K562 (cell line): ENCODE data around the gene DGCR2. TPM values are rescaled to one million over a fixed set of nuclear protein-coding genes. Genes with fewer than 3 reads are reported as not detected.
A peak's percentile ranks its signal among the peaks of the same experiment; 100 is the strongest.

Experiments used
- C11orf30 ChIP-seq: fragments of 450-650 bp; IDR thresholded peaks from 2 replicates; pipeline ENCODE4 v1.6.1; 2016; ENCODE audit warnings: low read depth, mild to moderate bottlenecking
- CHCHD3 ChIP-seq: fragments of 250-450 bp; sonication (Bioruptor Pico); IDR thresholded peaks from 2 replicates; pipeline ENCODE4 v2.1.2; 2022; ENCODE audit warnings: mild to moderate bottlenecking
- ELF4 ChIP-seq: fragments of 450-650 bp; formaldehyde crosslinking; IDR thresholded peaks from 2 replicates; pipeline ENCODE4 v1.4.0; 2022; ENCODE audit warnings: missing genetic modification characterization
- GATAD2B ChIP-seq: fragments of 450-650 bp; IDR thresholded peaks from 2 replicates; pipeline ENCODE4 v1.6.1; 2017; ENCODE audit warnings: mild to moderate bottlenecking, borderline replicate concordance
- HDGF ChIP-seq: fragments of 450-650 bp; IDR thresholded peaks from 2 replicates; pipeline ENCODE4 v1.6.1; 2016
- LARP7 ChIP-seq: fragments of 450-650 bp; IDR thresholded peaks from 2 replicates; pipeline ENCODE4 v1.6.1; 2016
- MEIS2 ChIP-seq: fragments of 450-650 bp; IDR thresholded peaks from 2 replicates; pipeline ENCODE4 v1.6.1; 2014; ENCODE audit warnings: mild to moderate bottlenecking; ENCODE audit not compliant: partially characterized antibody
- OTX1 ChIP-seq: fragments of 450-650 bp; formaldehyde crosslinking; IDR thresholded peaks from 2 replicates; pipeline ENCODE4 v1.4.0; 2022; ENCODE audit warnings: mild to moderate bottlenecking
- PHF21A ChIP-seq: fragments of 450-650 bp; IDR thresholded peaks from 2 replicates; pipeline ENCODE4 v1.6.1; 2017; ENCODE audit warnings: low read depth, borderline replicate concordance
- POLR2A ChIP-seq: fragments of 450-650 bp; conservative IDR thresholded peaks from 2 replicates; pipeline ENCODE4 v1.6.1; 2016
- RBM14 ChIP-seq: fragments of 200-400 bp; formaldehyde crosslinking; IDR thresholded peaks from 2 replicates; pipeline ENCODE4 v1.6.1; 2018; ENCODE audit warnings: low read depth, mild to moderate bottlenecking, low read length, moderate library complexity, borderline replicate concordance; ENCODE audit not compliant: insufficient read depth
- SIX5 ChIP-seq, 2 experiments: IDR thresholded peaks; 2 replicates each; pipeline ENCODE4 v1.6.1; 2011; ENCODE audit warnings: low read length in 2 of 2, borderline replicate concordance in 1 of 2, low read depth in 1 of 2, mild to moderate bottlenecking in 1 of 2, moderate library complexity in 1 of 2; ENCODE audit not compliant: insufficient read depth in 1 of 2
- SP1 ChIP-seq: sonication (generic); formaldehyde crosslinking; IDR thresholded peaks from 2 replicates; pipeline ENCODE4 v1.8.1; 2022; ENCODE audit warnings: mild to moderate bottlenecking, missing genetic modification reagents
- SUPT5H ChIP-seq: fragments of 450-650 bp; IDR thresholded peaks from 2 replicates; pipeline ENCODE4 v1.6.1; 2016
- ZNF165 ChIP-seq: fragments of 250-450 bp; sonication (Bioruptor Pico); IDR thresholded peaks from 2 replicates; pipeline ENCODE4 v1.4.0; 2020; ENCODE audit warnings: borderline replicate concordance
- ZNF24 ChIP-seq: fragments of 450-650 bp; IDR thresholded peaks from 2 replicates; pipeline ENCODE4 v1.6.1; 2016
- ZNF311 ChIP-seq: fragments of 250-450 bp; sonication (Bioruptor Pico); IDR thresholded peaks from 2 replicates; pipeline ENCODE4 v1.4.0; 2020; ENCODE audit warnings: mild to moderate bottlenecking, moderate library complexity
- ZNF561 ChIP-seq: fragments of 450-650 bp; formaldehyde crosslinking; conservative IDR thresholded peaks from 2 replicates; pipeline ENCODE4 v1.4.0; 2020; ENCODE audit warnings: mild to moderate bottlenecking, moderate library complexity
- ZNF57 ChIP-seq: fragments of 450-650 bp; formaldehyde crosslinking; IDR thresholded peaks from 2 replicates; pipeline ENCODE4 v1.4.0; 2020; ENCODE audit warnings: mild to moderate bottlenecking, moderate library complexity
- polyA plus RNA-seq, 8 experiments: library from polyadenylated mRNA; depleted of rRNA in 4 of 8; stranded (reverse) in 5 of 8; unstranded in 3 of 8; fragments of >200 nt; fragmentation: Nextera tagmentation in 2 of 8; fragmentation: Illumina TruSeq in 1 of 8; extraction: Ambion mirVana in 2 of 8; extraction: Trizol in 1 of 8; gene quantifications; 2 replicates each; pipeline versions ENCODE4 v1.2.1 to v1.2.3, GENCODE V29; 2011 to 2014; ENCODE audit warnings: inconsistent platforms in 1 of 8, missing spikeins in 1 of 8
- total RNA-seq, 7 experiments: library from RNA; depleted of rRNA in 6 of 7; stranded (reverse); fragments of >200 nt in 6 of 7; fragmentation: Illumina TruSeq in 2 of 7; extraction: Trizol in 2 of 7; gene quantifications; 2 replicates each; pipeline versions ENCODE4 v1.2.1 to v1.2.3, GENCODE V29; 2011 to 2021; ENCODE audit warnings: low replicate concordance in 1 of 7
- TF ChIP-seq, protein P1 (sequence below): fragments of 250-450 bp; sonication (Bioruptor Pico); IDR thresholded peaks from 2 replicates; pipeline ENCODE4 v1.8.0; 2021; ENCODE audit warnings: moderate library complexity, mild to moderate bottlenecking, inconsistent platforms
- TF ChIP-seq, protein P2 (sequence below): fragments of 250-450 bp; sonication (Bioruptor Pico); IDR thresholded peaks from 2 replicates; pipeline ENCODE4 v1.8.0; 2021; ENCODE audit warnings: moderate library complexity, mild to moderate bottlenecking, inconsistent platforms
- TF ChIP-seq, protein P3 (sequence below): fragments of 450-650 bp; IDR thresholded peaks from 2 replicates; pipeline ENCODE4 v1.6.1; 2016
- TF ChIP-seq, protein P4 (sequence below): fragments of 450-650 bp; formaldehyde crosslinking; IDR thresholded peaks from 2 replicates; pipeline ENCODE4 v1.4.0; 2022; ENCODE audit warnings: mild to moderate bottlenecking, moderate library complexity
- TF ChIP-seq, protein P5 (sequence below): sonication (generic); formaldehyde crosslinking; IDR thresholded peaks from 2 replicates; pipeline ENCODE4 v1.8.0; 2022; ENCODE audit warnings: missing genetic modification reagents, mild to moderate bottlenecking, moderate library complexity, borderline replicate concordance
- TF ChIP-seq, protein P6 (sequence below): fragments of 250-450 bp; sonication (Bioruptor Pico); IDR thresholded peaks from 2 replicates; pipeline ENCODE4 v1.5.1; 2021; ENCODE audit warnings: mild to moderate bottlenecking

DGCR2 gene
- total and polyA plus RNA-seq, 9 of the 15 experiments (the other 6 are each of a cell fraction or from before 2014, with no cell fraction given) = 0.69 to 101 (median 56.4) TPM

DNA sequence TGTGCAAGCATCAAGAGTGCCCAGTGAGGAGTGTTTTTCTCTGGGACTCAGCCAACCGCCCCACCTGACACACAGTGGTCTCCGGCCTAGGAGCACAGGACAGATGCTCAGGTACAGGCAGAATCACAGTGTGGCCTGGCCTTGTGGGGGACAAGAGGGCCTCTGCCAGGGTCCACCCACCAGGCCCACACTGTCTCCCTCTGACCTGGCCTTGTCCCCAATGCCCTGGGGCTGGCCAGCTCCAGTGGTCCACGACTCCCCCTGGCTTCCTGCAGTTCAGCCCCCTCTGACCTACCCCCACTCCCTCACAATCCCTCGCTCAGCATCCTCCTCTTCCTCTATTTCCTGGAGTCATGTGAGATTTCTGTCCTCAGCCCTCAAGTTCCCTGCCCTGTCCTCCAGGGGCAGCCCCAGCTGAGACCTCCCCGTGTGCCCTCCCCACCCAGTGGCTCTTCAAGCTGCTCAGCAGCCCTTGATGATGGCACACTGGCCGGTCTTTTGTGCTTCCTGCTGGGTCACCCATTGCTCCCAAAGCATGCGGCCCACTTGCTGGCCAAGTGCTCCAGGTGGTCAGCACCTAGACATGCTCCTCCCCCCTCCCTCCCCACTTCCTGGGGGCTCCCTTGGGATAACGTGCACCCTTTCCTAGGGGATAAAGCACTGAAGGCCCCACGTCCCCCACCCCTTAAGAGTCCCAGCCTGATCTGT lies 10.6 kb upstream of the DGCR2 start (continued):
- TF ChIP-seq RBM14 = no peak
- TF ChIP-seq HDGF = no peak
- TF ChIP-seq ZNF311 (CRISPR knock-in tag) = no peak
- TF ChIP-seq CHCHD3 (CRISPR knock-in tag) = no peak
- TF ChIP-seq SIX5 (IDR thresholded peaks at IDR 0.05; ENCODE audit: borderline replicate concordance in 1 of 2, insufficient read depth in 1 of 2, low read depth in 1 of 2, low read length in 2 of 2) = 0 out of 4 replicates have a peak, but pooled peaks of 1 of the 2 experiments have one; percentile 11
- TF ChIP-seq, protein P1, sequence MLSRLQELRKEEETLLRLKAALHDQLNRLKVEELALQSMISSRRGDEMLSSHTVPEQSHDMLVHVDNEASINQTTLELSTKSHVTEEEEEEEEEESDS = no peak
- TF ChIP-seq, protein P2, sequence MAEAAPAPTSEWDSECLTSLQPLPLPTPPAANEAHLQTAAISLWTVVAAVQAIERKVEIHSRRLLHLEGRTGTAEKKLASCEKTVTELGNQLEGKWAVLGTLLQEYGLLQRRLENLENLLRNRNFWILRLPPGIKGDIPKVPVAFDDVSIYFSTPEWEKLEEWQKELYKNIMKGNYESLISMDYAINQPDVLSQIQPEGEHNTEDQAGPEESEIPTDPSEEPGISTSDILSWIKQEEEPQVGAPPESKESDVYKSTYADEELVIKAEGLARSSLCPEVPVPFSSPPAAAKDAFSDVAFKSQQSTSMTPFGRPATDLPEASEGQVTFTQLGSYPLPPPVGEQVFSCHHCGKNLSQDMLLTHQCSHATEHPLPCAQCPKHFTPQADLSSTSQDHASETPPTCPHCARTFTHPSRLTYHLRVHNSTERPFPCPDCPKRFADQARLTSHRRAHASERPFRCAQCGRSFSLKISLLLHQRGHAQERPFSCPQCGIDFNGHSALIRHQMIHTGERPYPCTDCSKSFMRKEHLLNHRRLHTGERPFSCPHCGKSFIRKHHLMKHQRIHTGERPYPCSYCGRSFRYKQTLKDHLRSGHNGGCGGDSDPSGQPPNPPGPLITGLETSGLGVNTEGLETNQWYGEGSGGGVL = no peak
- no peak for TF ChIP-seq ELF4 (CRISPR knock-in tag)
- TF ChIP-seq PHF21A = no peak
- no peak for TF ChIP-seq SP1 (CRISPR knock-in tag)
- TF ChIP-seq, protein P3, sequence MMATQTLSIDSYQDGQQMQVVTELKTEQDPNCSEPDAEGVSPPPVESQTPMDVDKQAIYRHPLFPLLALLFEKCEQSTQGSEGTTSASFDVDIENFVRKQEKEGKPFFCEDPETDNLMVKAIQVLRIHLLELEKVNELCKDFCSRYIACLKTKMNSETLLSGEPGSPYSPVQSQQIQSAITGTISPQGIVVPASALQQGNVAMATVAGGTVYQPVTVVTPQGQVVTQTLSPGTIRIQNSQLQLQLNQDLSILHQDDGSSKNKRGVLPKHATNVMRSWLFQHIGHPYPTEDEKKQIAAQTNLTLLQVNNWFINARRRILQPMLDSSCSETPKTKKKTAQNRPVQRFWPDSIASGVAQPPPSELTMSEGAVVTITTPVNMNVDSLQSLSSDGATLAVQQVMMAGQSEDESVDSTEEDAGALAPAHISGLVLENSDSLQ = no peak
- no peak for TF ChIP-seq OTX1
- TF ChIP-seq SUPT5H = peak; percentile 80
- TF ChIP-seq C11orf30 = no peak
- TF ChIP-seq LARP7 = 0 out of 2 replicates have a peak, but pooled peaks have one; percentile 15
- TF ChIP-seq ZNF24 = no peak
- peak; percentile 20; the same call in 1 of the 2 replicates for TF ChIP-seq ZNF561 (CRISPR knock-in tag)
- TF ChIP-seq POLR2A = peak; percentile 69
- no peak for TF ChIP-seq MEIS2
- TF ChIP-seq GATAD2B = no peak
- TF ChIP-seq, protein P4, sequence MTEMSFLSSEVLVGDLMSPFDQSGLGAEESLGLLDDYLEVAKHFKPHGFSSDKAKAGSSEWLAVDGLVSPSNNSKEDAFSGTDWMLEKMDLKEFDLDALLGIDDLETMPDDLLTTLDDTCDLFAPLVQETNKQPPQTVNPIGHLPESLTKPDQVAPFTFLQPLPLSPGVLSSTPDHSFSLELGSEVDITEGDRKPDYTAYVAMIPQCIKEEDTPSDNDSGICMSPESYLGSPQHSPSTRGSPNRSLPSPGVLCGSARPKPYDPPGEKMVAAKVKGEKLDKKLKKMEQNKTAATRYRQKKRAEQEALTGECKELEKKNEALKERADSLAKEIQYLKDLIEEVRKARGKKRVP (CRISPR knock-in tag) = no peak
- TF ChIP-seq ZNF57 (CRISPR knock-in tag) = peak; percentile 48; the same call in 1 of the 2 replicates
- TF ChIP-seq, protein P5, sequence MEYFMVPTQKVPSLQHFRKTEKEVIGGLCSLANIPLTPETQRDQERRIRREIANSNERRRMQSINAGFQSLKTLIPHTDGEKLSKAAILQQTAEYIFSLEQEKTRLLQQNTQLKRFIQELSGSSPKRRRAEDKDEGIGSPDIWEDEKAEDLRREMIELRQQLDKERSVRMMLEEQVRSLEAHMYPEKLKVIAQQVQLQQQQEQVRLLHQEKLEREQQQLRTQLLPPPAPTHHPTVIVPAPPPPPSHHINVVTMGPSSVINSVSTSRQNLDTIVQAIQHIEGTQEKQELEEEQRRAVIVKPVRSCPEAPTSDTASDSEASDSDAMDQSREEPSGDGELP = peak; percentile 63; the same call in 1 of the 2 replicates
- no peak for TF ChIP-seq ZNF165
- TF ChIP-seq, protein P6, sequence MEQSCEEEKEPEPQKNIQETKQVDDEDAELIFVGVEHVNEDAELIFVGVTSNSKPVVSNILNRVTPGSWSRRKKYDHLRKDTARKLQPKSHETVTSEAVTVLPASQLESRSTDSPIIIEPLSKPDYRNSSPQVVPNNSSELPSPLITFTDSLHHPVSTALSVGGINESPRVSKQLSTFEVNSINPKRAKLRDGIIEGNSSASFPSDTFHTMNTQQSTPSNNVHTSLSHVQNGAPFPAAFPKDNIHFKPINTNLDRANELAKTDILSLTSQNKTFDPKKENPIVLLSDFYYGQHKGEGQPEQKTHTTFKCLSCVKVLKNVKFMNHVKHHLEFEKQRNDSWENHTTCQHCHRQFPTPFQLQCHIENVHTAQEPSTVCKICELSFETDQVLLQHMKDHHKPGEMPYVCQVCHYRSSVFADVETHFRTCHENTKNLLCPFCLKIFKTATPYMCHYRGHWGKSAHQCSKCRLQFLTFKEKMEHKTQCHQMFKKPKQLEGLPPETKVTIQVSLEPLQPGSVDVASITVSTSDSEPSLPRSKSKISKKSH (CRISPR knock-in tag) = no peak
